B cell (primary cell): ENCODE measurements around the gene MOK.

Experiments used
- CTCF ChIP-seq: fragments of 200-600 bp; IDR thresholded peaks from one replicate; pipeline ENCODE4 v1.8.0; 2022; ENCODE audit warnings: antibody characterized with exemption, mild to moderate bottlenecking
- EZH2 ChIP-seq: IDR thresholded peaks from 2 replicates; pipeline ENCODE4 v1.6.1; 2012; ENCODE audit warnings: borderline replicate concordance, low read depth, mild to moderate bottlenecking, moderate library complexity, low read length; ENCODE audit not compliant: insufficient read depth, poor library complexity, severe bottlenecking

- TF ChIP-seq CTCF (no peak), EZH2 (no peak)
These were observed 95.6 kb downstream of the MOK start for GRCh38 chr14:102209224-102209966.
